ENCODE results near the gene CHMP1A. TPM values are rescaled to one million over a fixed set of nuclear protein-coding genes. Genes with fewer than 3 reads are reported as not detected.
A peak's percentile ranks its signal among the peaks of the same experiment; 100 is the strongest.

The CHMP1A gene
- total RNA-seq, 2 experiments from 2014 or later: 51.1 to 56.9 TPM

DNA sequence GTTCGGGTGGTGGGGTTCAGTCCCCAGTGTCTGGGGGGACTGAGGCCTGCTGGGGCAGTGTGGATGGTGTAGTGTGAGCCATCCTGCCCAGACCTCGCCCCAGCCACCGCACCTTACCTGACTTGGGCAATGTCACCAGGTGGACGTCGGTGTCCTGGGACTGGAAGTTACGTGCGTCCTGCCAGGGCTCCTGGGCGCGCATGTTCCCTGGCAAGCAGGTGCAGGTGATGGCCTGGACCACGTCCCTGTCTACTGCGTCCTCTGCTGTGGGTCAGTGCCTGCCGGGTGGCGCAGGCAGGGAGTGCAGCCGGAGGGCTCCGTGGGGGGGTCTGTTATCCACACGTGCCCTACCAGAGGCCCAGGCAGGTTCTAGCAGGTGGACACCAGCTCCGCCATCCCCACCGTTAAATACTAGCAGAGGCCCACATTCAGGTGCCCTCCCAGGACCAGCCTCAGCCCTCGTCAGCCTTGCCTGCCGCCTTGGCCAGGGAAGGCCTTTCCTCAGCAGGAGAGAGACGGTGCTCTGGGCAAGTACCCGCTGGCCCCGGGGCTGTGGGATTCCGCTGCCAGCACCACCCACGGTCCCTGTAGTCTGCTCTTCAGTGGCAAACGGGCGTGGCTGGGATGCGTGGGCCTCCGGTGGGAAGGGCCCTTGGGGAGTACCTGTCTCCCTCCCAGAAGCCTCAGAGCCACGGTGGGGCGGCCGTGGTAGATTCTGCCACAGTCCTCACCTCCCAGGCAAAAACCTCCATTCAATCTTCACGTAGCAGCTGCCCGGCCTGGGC is 52.1 kb downstream of the CHMP1A start:
- no peak for ATAC-seq
- no peaks in the 10 kb centered on the region for H3K27me3 Mint-ChIP-seq
- intact Hi-C loops (cut with micrococcal nuclease): no loop called here
- TF ChIP-seq, protein P1, sequence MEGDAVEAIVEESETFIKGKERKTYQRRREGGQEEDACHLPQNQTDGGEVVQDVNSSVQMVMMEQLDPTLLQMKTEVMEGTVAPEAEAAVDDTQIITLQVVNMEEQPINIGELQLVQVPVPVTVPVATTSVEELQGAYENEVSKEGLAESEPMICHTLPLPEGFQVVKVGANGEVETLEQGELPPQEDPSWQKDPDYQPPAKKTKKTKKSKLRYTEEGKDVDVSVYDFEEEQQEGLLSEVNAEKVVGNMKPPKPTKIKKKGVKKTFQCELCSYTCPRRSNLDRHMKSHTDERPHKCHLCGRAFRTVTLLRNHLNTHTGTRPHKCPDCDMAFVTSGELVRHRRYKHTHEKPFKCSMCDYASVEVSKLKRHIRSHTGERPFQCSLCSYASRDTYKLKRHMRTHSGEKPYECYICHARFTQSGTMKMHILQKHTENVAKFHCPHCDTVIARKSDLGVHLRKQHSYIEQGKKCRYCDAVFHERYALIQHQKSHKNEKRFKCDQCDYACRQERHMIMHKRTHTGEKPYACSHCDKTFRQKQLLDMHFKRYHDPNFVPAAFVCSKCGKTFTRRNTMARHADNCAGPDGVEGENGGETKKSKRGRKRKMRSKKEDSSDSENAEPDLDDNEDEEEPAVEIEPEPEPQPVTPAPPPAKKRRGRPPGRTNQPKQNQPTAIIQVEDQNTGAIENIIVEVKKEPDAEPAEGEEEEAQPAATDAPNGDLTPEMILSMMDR (IDR thresholded peaks at IDR 0.05): no peak
- peaks cover 12% of the 10 kb centered on the region for H3K4me1 Mint-ChIP-seq (ENCODE audit: low read depth)
- H3K9me3 Mint-ChIP-seq: no peaks in the 10 kb centered on the region
- CTCF ChIA-PET: no interaction called here
- no peak for DNase-seq
- H3K36me3 Mint-ChIP-seq (ENCODE audit: low read depth): no peaks in the 10 kb centered on the region
- no peak overlapping the region for H3K4me3 Mint-ChIP-seq
- H3K27ac Mint-ChIP-seq: no peak overlapping the region
- POLR2A ChIA-PET: interaction anchor here (0.5 kb wide), 1 partner anchor 8 kb away, joined by 4 read pairs; the partner anchor contains the start of gene DPEP1

DNA sequence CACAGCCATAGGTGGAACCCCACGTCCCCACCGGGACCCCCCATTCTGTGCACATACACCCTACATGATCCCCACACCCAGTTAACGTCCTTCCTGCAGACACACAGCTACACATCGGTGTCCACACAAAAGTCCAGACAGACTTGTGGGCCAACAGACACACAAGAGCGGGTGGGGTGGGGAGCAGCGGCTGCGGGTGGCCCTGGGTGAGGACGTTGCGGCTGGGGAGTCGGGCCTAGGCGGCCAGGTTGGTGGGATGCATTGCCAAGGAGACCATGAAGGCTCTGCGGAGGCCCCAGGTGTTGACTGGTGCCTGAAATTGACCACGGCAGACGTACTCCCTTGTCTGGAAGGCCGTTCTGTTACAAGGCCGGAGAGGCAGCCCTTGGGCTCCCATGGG is 52.7 kb downstream of the CHMP1A start:
- Mint-ChIP-seq H3K9me3 (no peaks in the 10 kb centered on the region), H3K27me3 (no peaks in the 10 kb centered on the region), H3K4me1 (ENCODE audit: low read depth) (peaks cover 12% of the 10 kb centered on the region), H3K27ac (no peak overlapping the region), H3K36me3 (ENCODE audit: low read depth) (no peaks in the 10 kb centered on the region), H3K4me3 (no peak overlapping the region)
- TF ChIP-seq, protein P1 (IDR thresholded peaks at IDR 0.05): no peak
- intact Hi-C loops (cut with micrococcal nuclease): no loop called here
- DNase-seq: no peak
- ChIA-PET POLR2A (interaction anchor here (0.5 kb wide), 1 partner anchor 9 kb away, joined by 4 read pairs; the partner anchor contains the start of gene DPEP1), CTCF (no interaction called here)
- no peak for ATAC-seq

DNA sequence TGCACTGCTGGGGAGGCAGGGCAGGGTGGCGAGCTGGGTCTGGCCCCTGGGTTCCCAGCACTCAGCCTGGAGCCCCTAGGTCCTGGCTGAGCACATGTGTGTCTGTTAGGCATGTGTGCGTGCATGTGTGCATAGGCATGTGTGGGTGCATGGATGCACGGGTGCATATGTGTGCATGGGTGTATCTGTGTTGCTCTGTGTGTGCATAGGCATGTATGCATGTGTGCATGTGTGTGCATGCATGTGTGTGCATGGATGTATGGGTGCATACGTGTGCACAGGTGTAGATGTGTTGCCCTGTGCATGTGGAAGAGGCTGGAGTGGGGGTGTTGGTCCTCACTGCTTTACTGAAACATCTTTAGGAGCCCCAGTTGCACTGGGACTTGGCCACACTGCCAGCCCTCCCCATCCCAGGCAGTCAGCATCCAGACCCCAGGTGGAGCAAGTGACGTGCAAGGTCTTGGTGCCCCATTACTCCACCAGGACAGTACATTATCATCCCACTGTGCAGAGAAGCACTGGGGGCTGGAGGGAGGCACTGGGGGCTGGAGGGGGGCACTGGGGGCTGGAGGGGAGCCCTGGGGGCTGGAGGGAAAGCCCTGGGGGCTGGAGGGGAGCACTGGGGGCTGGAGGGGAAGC is 54.4 kb downstream of the CHMP1A start:
- H3K4me3 Mint-ChIP-seq: no peak overlapping the region
- no peak for DNase-seq
- ATAC-seq: peak; percentile 2
- H3K27ac Mint-ChIP-seq: no peak overlapping the region
- intact Hi-C loops (cut with micrococcal nuclease): no loop called here
- TF ChIP-seq, protein P1 (IDR thresholded peaks at IDR 0.05): no peak
- H3K27me3 Mint-ChIP-seq: no peaks in the 10 kb centered on the region
- ChIA-PET CTCF (interaction anchor here (0.6 to 1.6 kb wide), 2 partner anchors 12 kb away, joined by 3 to 8 read pairs; no protein-coding TSS in a partner anchor), POLR2A (interaction anchor here (0.8 to 1.4 kb wide), 5 partner anchors 11 to 44 kb away, joined by 3 to 5 read pairs (median 3); no protein-coding TSS in a partner anchor)
- no peaks in the 10 kb centered on the region for H3K9me3 Mint-ChIP-seq
- peaks cover 12% of the 10 kb centered on the region for H3K4me1 Mint-ChIP-seq (ENCODE audit: low read depth)
- H3K36me3 Mint-ChIP-seq (ENCODE audit: low read depth): no peaks in the 10 kb centered on the region

DNA sequence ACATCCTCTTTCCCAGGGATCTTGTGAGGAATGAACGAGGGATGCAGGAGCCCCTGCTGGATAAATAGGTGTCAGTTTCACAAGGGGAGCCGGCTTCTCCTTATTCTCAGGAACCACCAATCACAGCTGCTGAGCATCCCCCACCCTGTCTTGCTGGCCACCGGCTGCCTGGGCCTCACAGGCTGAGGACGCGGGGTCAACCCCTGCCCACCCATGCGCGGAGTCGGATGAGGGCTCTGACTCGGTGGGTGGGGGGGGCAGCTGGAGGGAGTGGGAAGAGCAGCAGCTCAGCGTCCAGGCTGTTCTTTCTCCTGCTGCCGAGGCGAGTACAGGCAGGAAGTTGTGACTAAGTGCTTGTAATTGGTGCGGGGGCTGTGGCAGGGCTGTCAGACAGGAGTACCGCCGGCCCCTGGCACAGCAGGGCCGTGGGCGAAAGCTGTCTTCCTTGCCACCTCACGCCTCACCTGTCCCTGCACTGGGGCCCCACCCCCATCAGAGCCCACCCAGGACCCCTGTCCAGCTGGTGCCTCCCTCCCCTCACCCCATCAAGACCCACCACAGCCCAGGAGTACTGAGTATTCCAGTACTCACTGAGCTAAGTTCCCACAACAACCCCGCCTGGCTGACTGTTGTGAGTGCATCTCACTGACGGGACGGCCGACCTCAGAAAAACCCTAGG is 55.1 kb downstream of the CHMP1A start:
- H3K27ac Mint-ChIP-seq: peak overlapping the region; percentile 34
- DNase-seq (peak; percentile 89), ATAC-seq (peak; percentile 93)
- TF ChIP-seq, protein P1 (IDR thresholded peaks at IDR 0.05): no peak
- no peaks in the 10 kb centered on the region for H3K27me3 Mint-ChIP-seq
- ChIA-PET POLR2A (interaction anchor here (0.8 to 1.4 kb wide), 5 partner anchors 10 to 43 kb away, joined by 3 to 5 read pairs (median 3); no protein-coding TSS in a partner anchor), CTCF (interaction anchor here (0.6 to 1.6 kb wide), 2 partner anchors 11 to 13 kb away, joined by 3 to 8 read pairs; no protein-coding TSS in a partner anchor)
- peak overlapping the region; percentile 21 for H3K4me3 Mint-ChIP-seq
- H3K9me3 Mint-ChIP-seq: no peaks in the 10 kb centered on the region
- peaks cover 12% of the 10 kb centered on the region for H3K4me1 Mint-ChIP-seq (ENCODE audit: low read depth)
- no peaks in the 10 kb centered on the region for H3K36me3 Mint-ChIP-seq (ENCODE audit: low read depth)
- intact Hi-C loops (cut with micrococcal nuclease): no loop called here

Measured in activated CD8-positive, alpha-beta T cell treated with anti-CD3 and anti-CD28 coated beads for 36 hours (primary cell).